Omental fat pad (tissue), 4 donors: ENCODE data around the gene IRX6. TPM values are rescaled to one million over a fixed set of nuclear protein-coding genes. Genes with fewer than 3 reads are reported as not detected.
A peak's percentile ranks its signal among the peaks of the same experiment; 100 is the strongest.

Experiments used
- ATAC-seq: fragments of 150-250 bp; one replicate; pipeline ENCODE4 v1.9.1; 2016; ENCODE audit warnings: mild to moderate bottlenecking, moderate library complexity; ENCODE audit not compliant: low FRiP score
- DNase-seq: peaks from one replicate; pipeline ENCODE4 v3.0.0-alpha.2; 2019; ENCODE audit warnings: low spot score
- CTCF ChIP-seq, 3 donors: fragments of 450-650 bp; IDR thresholded peaks; one replicate each; pipeline ENCODE4 v1.5.1; 2016 to 2017; ENCODE audit warnings: antibody characterized with exemption in 3 of 3, mild to moderate bottlenecking in 3 of 3, moderate library complexity in 2 of 3
- total RNA-seq, 4 donors: library from RNA; depleted of rRNA; stranded (reverse); fragments of >200 nt; gene quantifications; one replicate each; pipeline ENCODE4 v1.1.0, GENCODE V29; 2016

The IRX6 gene
- total RNA-seq, 4 donors from 2014 or later, result 1.1 to 34.0 (median 10.4) TPM

- no peak for TF ChIP-seq CTCF (IDR thresholded peaks at IDR 0.05)
- ATAC-seq (no peak), DNase-seq (no peak)
Observed at GRCh38 chr16:55359946-55360345, 35.9 kb downstream of the IRX6 start.

- no peak for ATAC-seq
- TF ChIP-seq CTCF (IDR thresholded peaks at IDR 0.05), result no peak
- DNase-seq, result no peak
Observed at GRCh38 chr16:55364811-55365210, 40.8 kb downstream of the IRX6 start.

- ATAC-seq, result no peak
- no peak for DNase-seq
- TF ChIP-seq CTCF (IDR thresholded peaks at IDR 0.05), result no peak
Observed at GRCh38 chr16:55367301-55367811, 43.4 kb downstream of the IRX6 start.

GRCh38 chr16:55367866-55368603, 44.0 kb downstream of the IRX6 start:
- DNase-seq (no peak), ATAC-seq (peak; percentile 62)
- no peak for TF ChIP-seq CTCF (IDR thresholded peaks at IDR 0.05)

GRCh38 chr16:55369151-55369550, 45.1 kb downstream of the IRX6 start:
- TF ChIP-seq CTCF (IDR thresholded peaks at IDR 0.05), result no peak
- ATAC-seq, result no peak
- DNase-seq, result no peak

- no peak for DNase-seq
- no peak for TF ChIP-seq CTCF (IDR thresholded peaks at IDR 0.05)
- no peak for ATAC-seq
Observed at GRCh38 chr16:55370762-55371482, 46.9 kb downstream of the IRX6 start.
